Thyroid gland (tissue), 4 donors: ENCODE results near the gene SEC61B. TPM values are rescaled to one million over a fixed set of nuclear protein-coding genes. Genes with fewer than 3 reads are reported as not detected.

Experiments used
- DNase-seq, 2 donors: peaks; one replicate each; pipeline ENCODE4 v3.0.0-alpha.2; 2019
- H3K27ac ChIP-seq, 3 donors: fragments of 200-600 bp; sonication (generic); 1 replicate in 2 of 3; 2 replicates in 1 of 3; pipeline ENCODE4 v1.5.1; 2016 to 2019; ENCODE audit warnings: mild to moderate bottlenecking in 1 of 3, moderate library complexity in 1 of 3
- H3K27me3 ChIP-seq: fragments of 200-600 bp; sonication (generic); one replicate; pipeline ENCODE4 v1.5.1; 2019
- H3K36me3 ChIP-seq, 2 donors: fragments of 200-600 bp; sonication (generic); one replicate each; pipeline ENCODE4 v1.5.1; 2016 to 2019
- H3K4me1 ChIP-seq, 2 donors: fragments of 200-600 bp; sonication (generic); one replicate each; pipeline ENCODE4 v1.5.1; 2017 to 2019
- H3K4me3 ChIP-seq, 3 donors: fragments of 200-600 bp; sonication (generic); replicated peaks in 1 of 3; 1 replicate in 2 of 3; 2 replicates in 1 of 3; pipeline ENCODE4 v1.5.1; 2016; ENCODE audit warnings: mild to moderate bottlenecking in 1 of 3
- H3K9me3 ChIP-seq: fragments of 200-600 bp; sonication (generic); one replicate; pipeline ENCODE4 v1.5.1; 2017
- POLR2A ChIP-seq, 2 donors: fragments of 450-650 bp; IDR thresholded peaks; one replicate each; pipeline ENCODE4 v1.6.1; 2017; ENCODE audit warnings: antibody characterized with exemption in 2 of 2, mild to moderate bottlenecking in 2 of 2, moderate library complexity in 1 of 2
- WGBS, 2 donors: methylation state at CpG; one replicate each; pipeline ENCODE4 v1.1.5; 2017; 5-methylcytosine and 5-hydroxymethylcytosine counted together
- intact Hi-C: fragments of 100-400 bp; cut with DNase I; formaldehyde crosslinking; loops from one replicate; pipeline ENCODE4 v1.15.1; 2023
- small RNA-seq: library from RNA; depleted of rRNA; stranded (forward); fragments of <200 nt; gene quantifications from one replicate; pipeline ENCODE3, GENCODE V24; 2016
- total RNA-seq, 4 donors: library from RNA; depleted of rRNA; stranded (reverse); fragments of >200 nt; gene quantifications; one replicate each; pipeline ENCODE4 v1.2.3, GENCODE V29; 2016
- TF ChIP-seq, protein P1 (sequence below), 6 experiments: fragments of 200-600 bp in 3 of 6; fragments of 450-650 bp in 3 of 6; sonication (generic) in 3 of 6; IDR thresholded peaks; one replicate each; pipeline ENCODE4 v1.5.1; 2016 to 2019; ENCODE audit warnings: antibody characterized with exemption in 6 of 6, mild to moderate bottlenecking in 2 of 6, inconsistent platforms in 1 of 6, moderate library complexity in 1 of 6

Gene SEC61B
- total RNA-seq, 4 donors from 2014 or later: 88.3 to 203 (median 130) TPM

DNA sequence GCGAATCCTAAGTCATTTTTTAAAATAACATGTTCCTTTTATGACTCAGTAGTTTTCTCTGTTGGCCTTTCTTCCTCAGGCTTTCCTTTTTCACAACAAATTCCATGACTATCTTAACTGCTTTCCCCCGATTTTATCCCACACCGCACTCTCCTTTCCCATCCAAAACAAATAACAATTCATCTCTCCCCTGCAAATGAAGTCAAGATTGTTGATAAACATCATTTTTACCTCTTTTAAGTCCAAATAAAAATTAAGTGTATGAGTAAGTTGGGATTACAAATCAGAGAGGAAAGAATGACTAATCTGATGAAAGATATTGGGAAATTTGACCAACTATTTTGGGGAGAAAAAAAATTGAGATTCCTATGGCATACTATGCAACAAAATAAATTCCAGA lies 47.3 kb downstream of the SEC61B start:
- no peaks in the 10 kb centered on the region for H3K9me3 ChIP-seq
- intact Hi-C loops: loop anchor here (10.0 kb wide), 1 partner anchor 735 kb away; no protein-coding TSS in a partner anchor
- TF ChIP-seq, protein P1, sequence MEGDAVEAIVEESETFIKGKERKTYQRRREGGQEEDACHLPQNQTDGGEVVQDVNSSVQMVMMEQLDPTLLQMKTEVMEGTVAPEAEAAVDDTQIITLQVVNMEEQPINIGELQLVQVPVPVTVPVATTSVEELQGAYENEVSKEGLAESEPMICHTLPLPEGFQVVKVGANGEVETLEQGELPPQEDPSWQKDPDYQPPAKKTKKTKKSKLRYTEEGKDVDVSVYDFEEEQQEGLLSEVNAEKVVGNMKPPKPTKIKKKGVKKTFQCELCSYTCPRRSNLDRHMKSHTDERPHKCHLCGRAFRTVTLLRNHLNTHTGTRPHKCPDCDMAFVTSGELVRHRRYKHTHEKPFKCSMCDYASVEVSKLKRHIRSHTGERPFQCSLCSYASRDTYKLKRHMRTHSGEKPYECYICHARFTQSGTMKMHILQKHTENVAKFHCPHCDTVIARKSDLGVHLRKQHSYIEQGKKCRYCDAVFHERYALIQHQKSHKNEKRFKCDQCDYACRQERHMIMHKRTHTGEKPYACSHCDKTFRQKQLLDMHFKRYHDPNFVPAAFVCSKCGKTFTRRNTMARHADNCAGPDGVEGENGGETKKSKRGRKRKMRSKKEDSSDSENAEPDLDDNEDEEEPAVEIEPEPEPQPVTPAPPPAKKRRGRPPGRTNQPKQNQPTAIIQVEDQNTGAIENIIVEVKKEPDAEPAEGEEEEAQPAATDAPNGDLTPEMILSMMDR (IDR thresholded peaks at IDR 0.05): no peak
- TF ChIP-seq POLR2A (IDR thresholded peaks at IDR 0.05): no peak
- no peak for DNase-seq
- no peaks in the 10 kb centered on the region for H3K27me3 ChIP-seq
- H3K36me3 ChIP-seq: no peaks in the 10 kb centered on the region
- WGBS, 2 donors: 72 to 80% methylated on average over 3 of the region's 3 CpGs
- peaks cover 0 to 12% of the 10 kb centered on the region in 2 donors for H3K4me1 ChIP-seq
- H3K4me3 ChIP-seq: no peak overlapping the region
- no peak overlapping the region for H3K27ac ChIP-seq

DNA sequence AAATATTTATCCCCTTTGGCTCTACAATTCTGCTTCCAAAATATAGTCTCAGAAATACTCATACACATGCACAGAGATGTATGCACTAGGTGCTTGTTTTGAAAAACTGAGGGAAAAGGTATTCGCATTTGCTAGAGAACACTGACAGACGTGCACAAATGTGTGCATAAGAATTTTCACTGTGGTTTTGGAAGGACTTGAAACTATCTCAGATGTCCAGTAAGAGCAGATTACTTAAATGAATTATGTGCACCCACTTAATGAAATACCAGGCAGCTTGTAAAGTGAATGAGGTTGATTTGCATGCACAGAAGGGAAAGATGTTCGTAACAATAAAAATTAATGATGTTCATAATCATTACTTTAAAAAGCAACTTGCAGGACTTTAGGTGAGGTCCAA lies 48.4 kb downstream of the SEC61B start:
- Histone ChIP-seq H3K36me3 (no peaks in the 10 kb centered on the region), H3K9me3 (no peaks in the 10 kb centered on the region), H3K4me3 (no peak overlapping the region), H3K27ac (no peak overlapping the region), H3K4me1 (peaks cover 0 to 12% of the 10 kb centered on the region in 2 donors), H3K27me3 (no peaks in the 10 kb centered on the region)
- intact Hi-C loops: no loop called here
- 64% methylated on average over 3 of the region's 3 CpGs for WGBS, 2 donors
- DNase-seq: no peak
- no peak for TF ChIP-seq POLR2A (IDR thresholded peaks at IDR 0.05)
- TF ChIP-seq, protein P1 (IDR thresholded peaks at IDR 0.05): no peak

DNA sequence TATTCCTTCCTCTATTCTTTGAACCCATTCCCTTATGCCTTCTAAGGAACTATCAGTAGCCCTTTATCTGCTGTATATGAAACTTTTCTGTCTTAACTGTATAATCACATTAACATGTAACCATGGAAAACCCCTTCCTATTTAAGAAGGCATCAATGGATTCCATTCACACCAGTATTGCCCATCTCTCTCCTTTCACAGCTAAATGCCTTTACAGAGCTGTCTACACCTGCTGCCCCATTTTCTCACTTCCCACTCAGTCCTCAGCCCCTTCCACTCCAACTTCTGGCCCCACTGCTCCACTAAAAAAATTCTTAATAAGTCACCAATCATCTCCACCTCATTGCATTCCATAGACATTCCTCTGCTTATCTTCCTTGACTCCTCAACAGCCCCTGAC lies 50.8 kb downstream of the SEC61B start:
- DNase-seq: no peak
- no peaks in the 10 kb centered on the region for H3K27me3 ChIP-seq
- no peak for TF ChIP-seq POLR2A (IDR thresholded peaks at IDR 0.05)
- TF ChIP-seq, protein P1 (IDR thresholded peaks at IDR 0.05): no peak
- intact Hi-C loops: no loop called here
- H3K9me3 ChIP-seq: no peaks in the 10 kb centered on the region
- no peaks in the 10 kb centered on the region for H3K4me1 ChIP-seq
- H3K27ac ChIP-seq: no peak overlapping the region
- H3K4me3 ChIP-seq: no peak overlapping the region
- no peaks in the 10 kb centered on the region for H3K36me3 ChIP-seq

DNA sequence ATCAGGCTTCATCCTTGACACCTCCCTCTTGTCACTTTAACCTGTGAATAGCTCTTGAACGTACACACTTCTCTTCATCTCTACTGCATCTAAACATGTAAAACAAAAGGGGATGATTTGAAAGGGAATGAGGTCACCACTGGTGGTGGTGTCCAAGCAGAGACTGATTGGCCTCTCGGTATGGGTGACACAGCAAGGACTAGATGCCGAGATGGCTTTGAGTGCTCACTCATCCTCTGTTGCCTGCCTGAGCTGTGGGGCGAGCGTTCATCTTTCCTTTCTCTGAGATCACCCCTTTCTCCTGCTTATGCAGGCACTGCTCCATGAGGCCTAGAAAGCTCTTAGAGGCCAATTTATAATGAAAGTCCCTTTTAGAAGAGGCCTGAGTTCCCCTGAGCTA lies 51.9 kb downstream of the SEC61B start:
- TF ChIP-seq, protein P1 (IDR thresholded peaks at IDR 0.05): no peak
- TF ChIP-seq POLR2A (IDR thresholded peaks at IDR 0.05): no peak
- H3K9me3 ChIP-seq: no peaks in the 10 kb centered on the region
- H3K4me1 ChIP-seq: no peaks in the 10 kb centered on the region
- 93 to 96% methylated on average over 5 of the region's 5 CpGs for WGBS, 2 donors
- no peak overlapping the region for H3K27ac ChIP-seq
- H3K27me3 ChIP-seq: no peaks in the 10 kb centered on the region
- H3K36me3 ChIP-seq: no peaks in the 10 kb centered on the region
- intact Hi-C loops: no loop called here
- no peak for DNase-seq
- no peak overlapping the region for H3K4me3 ChIP-seq

DNA sequence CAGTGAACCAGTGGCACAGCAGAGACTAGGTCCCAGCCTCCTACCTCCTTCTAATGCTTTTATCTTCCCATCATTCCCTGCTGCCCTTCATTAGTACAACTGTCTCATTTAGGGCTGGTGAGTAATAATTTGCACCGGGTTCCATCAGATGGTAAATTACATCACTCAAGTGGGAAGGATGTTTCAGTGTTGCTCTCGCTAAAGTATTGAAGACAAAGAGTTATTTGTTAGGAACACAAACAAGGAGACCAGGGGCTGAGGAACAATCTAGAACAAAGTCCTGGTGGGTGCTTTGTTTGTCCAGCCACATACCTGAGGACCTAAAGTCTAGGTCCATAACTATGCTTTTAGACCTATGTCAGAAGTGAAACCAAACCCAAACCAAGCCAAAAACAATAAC lies 52.4 kb downstream of the SEC61B start:
- intact Hi-C loops: no loop called here
- no peak for TF ChIP-seq POLR2A (IDR thresholded peaks at IDR 0.05)
- TF ChIP-seq, protein P1 (IDR thresholded peaks at IDR 0.05): no peak
- no peaks in the 10 kb centered on the region for H3K27me3 ChIP-seq
- no peaks in the 10 kb centered on the region for H3K4me1 ChIP-seq
- H3K9me3 ChIP-seq: no peaks in the 10 kb centered on the region
- no peak for DNase-seq
- no peaks in the 10 kb centered on the region for H3K36me3 ChIP-seq
- WGBS, 2 donors: 48 to 67% methylated on average over 2 of the region's 2 CpGs
- H3K4me3 ChIP-seq: no peak overlapping the region
- no peak overlapping the region for H3K27ac ChIP-seq

Small RNA genes lying within 50 kb of the gene (small RNA-seq; reads per million reads assigned to genes)
- not detected for gene RN7SL794P

Other genes starting within 250 kb of the SEC61B start
- gene TGFBR1, start 117.2 kb upstream of the SEC61B start, total RNA-seq: 10 to 100 TPM; 18.6 to 36.7 (median 28.5) TPM
- gene ALG2, start 340 bp upstream of the SEC61B start, total RNA-seq: 10 to 100 TPM; 45.0 to 63.9 (median 58.2) TPM